C4-2B (cell line): ENCODE data around the gene BABAM2.

Experiments
- ZFX ChIP-seq: fragments of 450-650 bp; IDR thresholded peaks from 2 replicates; pipeline ENCODE4 v1.6.1; 2017
- TF ChIP-seq, protein P1 (sequence below): fragments of 450-650 bp; conservative IDR thresholded peaks from 2 replicates; pipeline ENCODE4 v1.5.1; 2017; ENCODE audit warnings: mild to moderate bottlenecking

DNA sequence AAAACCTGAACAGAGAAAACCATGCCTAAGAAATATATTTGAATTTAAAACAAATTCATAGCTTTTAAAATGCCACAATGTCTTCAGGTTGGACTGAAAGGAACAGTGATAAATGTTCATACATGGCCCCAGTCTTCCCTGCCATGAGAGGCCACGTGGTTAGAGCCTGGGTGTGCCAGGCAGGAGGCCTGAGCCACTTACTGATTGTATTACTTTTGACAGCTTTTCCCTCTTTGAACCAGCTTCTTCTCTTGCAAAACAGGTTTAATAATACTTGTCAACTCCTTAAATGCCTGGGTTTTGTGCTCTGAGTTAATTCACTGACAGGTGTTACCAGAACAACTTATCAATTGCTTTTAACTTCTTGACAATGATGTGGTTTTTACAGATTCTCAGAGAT is 27.4 kb upstream of the BABAM2 start:
- TF ChIP-seq, protein P1, sequence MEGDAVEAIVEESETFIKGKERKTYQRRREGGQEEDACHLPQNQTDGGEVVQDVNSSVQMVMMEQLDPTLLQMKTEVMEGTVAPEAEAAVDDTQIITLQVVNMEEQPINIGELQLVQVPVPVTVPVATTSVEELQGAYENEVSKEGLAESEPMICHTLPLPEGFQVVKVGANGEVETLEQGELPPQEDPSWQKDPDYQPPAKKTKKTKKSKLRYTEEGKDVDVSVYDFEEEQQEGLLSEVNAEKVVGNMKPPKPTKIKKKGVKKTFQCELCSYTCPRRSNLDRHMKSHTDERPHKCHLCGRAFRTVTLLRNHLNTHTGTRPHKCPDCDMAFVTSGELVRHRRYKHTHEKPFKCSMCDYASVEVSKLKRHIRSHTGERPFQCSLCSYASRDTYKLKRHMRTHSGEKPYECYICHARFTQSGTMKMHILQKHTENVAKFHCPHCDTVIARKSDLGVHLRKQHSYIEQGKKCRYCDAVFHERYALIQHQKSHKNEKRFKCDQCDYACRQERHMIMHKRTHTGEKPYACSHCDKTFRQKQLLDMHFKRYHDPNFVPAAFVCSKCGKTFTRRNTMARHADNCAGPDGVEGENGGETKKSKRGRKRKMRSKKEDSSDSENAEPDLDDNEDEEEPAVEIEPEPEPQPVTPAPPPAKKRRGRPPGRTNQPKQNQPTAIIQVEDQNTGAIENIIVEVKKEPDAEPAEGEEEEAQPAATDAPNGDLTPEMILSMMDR, result no peak
- no peak for TF ChIP-seq ZFX
